ENCODE measurements around the gene CERS2. TPM values are rescaled to one million over a fixed set of nuclear protein-coding genes. Genes with fewer than 3 reads are reported as not detected.
A peak's percentile ranks its signal among the peaks of the same experiment; 100 is the strongest.

CERS2 gene, protein sequence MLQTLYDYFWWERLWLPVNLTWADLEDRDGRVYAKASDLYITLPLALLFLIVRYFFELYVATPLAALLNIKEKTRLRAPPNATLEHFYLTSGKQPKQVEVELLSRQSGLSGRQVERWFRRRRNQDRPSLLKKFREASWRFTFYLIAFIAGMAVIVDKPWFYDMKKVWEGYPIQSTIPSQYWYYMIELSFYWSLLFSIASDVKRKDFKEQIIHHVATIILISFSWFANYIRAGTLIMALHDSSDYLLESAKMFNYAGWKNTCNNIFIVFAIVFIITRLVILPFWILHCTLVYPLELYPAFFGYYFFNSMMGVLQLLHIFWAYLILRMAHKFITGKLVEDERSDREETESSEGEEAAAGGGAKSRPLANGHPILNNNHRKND
- polyA plus RNA-seq = 310 TPM
- long read RNA-seq, donor 1, transcript CERS2-205 (11 exons, 2,505 nt) = major isoform, 41 of 41 reads
- long read RNA-seq, donor 1, partial matches to known transcripts = 0 of 41 reads
- long read RNA-seq, donor 1, other reads (novel, unspliced or antisense) = 0 of 41 reads
- long read RNA-seq, donor 2, transcript CERS2-205 (11 exons, 2,505 nt) = major isoform, 102 of 132 reads
- long read RNA-seq, donor 2, partial matches to known transcripts = 26 of 132 reads
- long read RNA-seq, donor 2, other reads (novel, unspliced or antisense) = 0 of 132 reads
- long read RNA-seq, donor 3 = 0 reads
- long read RNA-seq, donor 4, transcript CERS2-205 (11 exons, 2,505 nt) = major isoform, 13 of 20 reads
- long read RNA-seq, donor 4, partial matches to known transcripts = 7 of 20 reads
- long read RNA-seq, donor 4, other reads (novel, unspliced or antisense) = 0 of 20 reads
- long read RNA-seq, donor 5, transcript CERS2-205 (11 exons, 2,505 nt) = major isoform, 36 of 38 reads
- long read RNA-seq, donor 5, partial matches to known transcripts = 0 of 38 reads
- long read RNA-seq, donor 5, other reads (novel, unspliced or antisense) = 0 of 38 reads
- long read RNA-seq, donor 6, transcript CERS2-205 (11 exons, 2,505 nt) = major isoform, 62 of 100 reads
- long read RNA-seq, donor 6, partial matches to known transcripts = 38 of 100 reads
- long read RNA-seq, donor 6, other reads (novel, unspliced or antisense) = 0 of 100 reads
- long read RNA-seq, donor 7, transcript CERS2-205 (11 exons, 2,505 nt) = major isoform, 16 of 16 reads
- long read RNA-seq, donor 7, partial matches to known transcripts = 0 of 16 reads
- long read RNA-seq, donor 7, other reads (novel, unspliced or antisense) = 0 of 16 reads
- long read RNA-seq, donor 8, transcript CERS2-205 (11 exons, 2,505 nt) = major isoform, 70 of 123 reads
- long read RNA-seq, donor 8, partial matches to known transcripts = 50 of 123 reads
- long read RNA-seq, donor 8, other reads (novel, unspliced or antisense) = 0 of 123 reads
- long read RNA-seq, donor 9, transcript CERS2-205 (11 exons, 2,505 nt) = major isoform, 66 of 89 reads
- long read RNA-seq, donor 9, partial matches to known transcripts = 20 of 89 reads
- long read RNA-seq, donor 9, other reads (novel, unspliced or antisense) = 0 of 89 reads
- long read RNA-seq, donor 10, transcript CERS2-205 (11 exons, 2,505 nt) = major isoform, 81 of 119 reads
- long read RNA-seq, donor 10, partial matches to known transcripts = 37 of 119 reads
- long read RNA-seq, donor 10, other reads (novel, unspliced or antisense) = 0 of 119 reads
- long read RNA-seq, donor 11, transcript CERS2-205 (11 exons, 2,505 nt) = major isoform, 54 of 64 reads
- long read RNA-seq, donor 11, partial matches to known transcripts = 8 of 64 reads
- long read RNA-seq, donor 11, other reads (novel, unspliced or antisense) = 0 of 64 reads

DNA sequence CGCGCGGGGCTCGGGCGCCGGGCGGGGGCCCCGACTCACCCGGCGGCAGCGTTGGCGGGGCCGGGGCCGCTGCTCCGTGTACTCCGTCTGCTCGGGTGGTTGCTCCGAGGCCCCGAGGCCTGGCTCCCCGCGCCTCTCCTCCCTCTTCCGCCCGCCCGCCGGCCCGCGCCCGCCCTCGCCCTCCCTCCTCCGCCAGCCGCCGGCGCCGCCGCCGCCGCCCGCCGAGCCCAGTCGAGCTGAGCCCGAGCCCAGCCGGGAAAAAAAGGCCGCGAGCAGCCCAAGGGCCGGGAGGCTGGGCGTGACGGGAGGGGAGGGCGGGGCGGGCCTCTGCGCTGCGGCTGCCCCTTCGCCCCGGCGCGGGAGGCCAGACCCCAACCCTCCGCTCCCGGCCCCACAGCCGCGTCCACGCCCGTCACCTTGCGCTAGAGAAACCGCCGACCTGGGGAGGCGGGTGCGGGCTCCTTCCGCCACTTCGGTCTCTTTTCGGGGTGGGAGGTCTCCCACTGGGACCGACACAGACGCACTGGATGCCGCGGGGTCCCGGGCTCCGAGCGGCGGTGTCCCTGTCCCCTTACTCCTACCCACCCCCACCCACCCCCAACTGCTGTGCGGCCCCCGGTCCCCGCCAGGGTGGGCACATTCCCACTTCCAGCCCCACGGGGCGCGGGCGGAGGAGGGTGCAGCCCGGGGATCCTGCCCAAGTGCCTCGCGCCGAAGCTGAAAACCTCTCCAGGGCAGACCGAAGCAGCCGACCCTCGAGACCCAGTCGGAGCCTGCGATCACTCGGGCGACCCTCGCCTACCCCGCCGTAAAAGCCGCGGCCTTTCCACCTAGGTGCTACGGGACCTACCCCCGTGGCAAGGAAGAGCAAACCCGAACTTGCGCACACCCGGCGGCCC is at the start of gene CERS2:
CERS2 (minus strand) TSS at position 256 of the 899 bp plus-strand sequence. CDS start 5,745 bp downstream, outside the sequence.
- WGBS (ENCODE audit: insufficient coverage, low lambda C conversion rate) = no CpG with 5 or more reads among the region's 106 CpGs

DNA sequence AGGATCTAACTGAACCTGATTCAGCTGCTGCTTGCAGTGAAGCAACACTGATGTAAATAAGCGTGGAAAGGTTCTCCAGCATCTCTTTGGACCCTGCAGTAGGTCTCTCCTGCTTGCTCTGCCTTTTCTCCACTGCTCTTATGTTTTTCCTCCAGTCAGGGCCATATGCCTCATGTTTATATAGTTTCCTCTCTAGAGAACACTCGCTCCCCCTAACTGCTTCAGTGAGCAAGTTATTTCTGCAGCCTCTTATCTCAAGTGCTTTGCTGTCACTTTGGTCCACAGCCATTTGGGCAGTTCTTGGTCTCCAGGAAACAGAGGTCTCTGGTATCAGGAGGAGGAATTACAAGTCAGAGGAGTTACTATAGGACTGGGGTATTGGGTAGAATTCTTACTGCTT is 38.9 kb upstream of the CERS2 start:
- H3K9me3 ChIP-seq (ENCODE audit: control insufficient read depth, low read depth, low read length) = no peaks in the 10 kb centered on the region
- peak overlapping the region; percentile 80 for H3K27ac ChIP-seq (ENCODE audit: low read length)
- H3K36me3 ChIP-seq (ENCODE audit: control insufficient read depth, insufficient read depth, low read length) = peaks cover 4% of the 10 kb centered on the region
- peaks cover 44% of the 10 kb centered on the region for H3K4me1 ChIP-seq (ENCODE audit: control insufficient read depth, insufficient read depth, low read length)
- peak; percentile 60 to 80 for DNase-seq
- H3K27me3 ChIP-seq (ENCODE audit: control insufficient read depth, insufficient read depth, low read length) = no peaks in the 10 kb centered on the region
- no peak overlapping the region for H3K4me3 ChIP-seq (ENCODE audit: low read length)
- no CpG with 5 or more reads among the region's 2 CpGs for WGBS (ENCODE audit: insufficient coverage, low lambda C conversion rate)

More for the DNA sequence above, at the start of gene CERS2:
- Histone ChIP-seq H3K27ac (ENCODE audit: low read length) (peak within 1 kb of the TSS; percentile 90), H3K9me3 (ENCODE audit: control insufficient read depth, low read depth, low read length) (no peaks in the 10 kb centered on the region), H3K4me1 (ENCODE audit: control insufficient read depth, insufficient read depth, low read length) (peaks cover 70% of the 10 kb centered on the region), H3K27me3 (ENCODE audit: control insufficient read depth, insufficient read depth, low read length) (no peaks in the 10 kb centered on the region), H3K36me3 (ENCODE audit: control insufficient read depth, insufficient read depth, low read length) (peaks cover 2% of the 10 kb centered on the region), H3K4me3 (ENCODE audit: low read length) (peak within 1 kb of the TSS; percentile 94)
- DNase-seq = peak; percentile 83 to 93

DNA sequence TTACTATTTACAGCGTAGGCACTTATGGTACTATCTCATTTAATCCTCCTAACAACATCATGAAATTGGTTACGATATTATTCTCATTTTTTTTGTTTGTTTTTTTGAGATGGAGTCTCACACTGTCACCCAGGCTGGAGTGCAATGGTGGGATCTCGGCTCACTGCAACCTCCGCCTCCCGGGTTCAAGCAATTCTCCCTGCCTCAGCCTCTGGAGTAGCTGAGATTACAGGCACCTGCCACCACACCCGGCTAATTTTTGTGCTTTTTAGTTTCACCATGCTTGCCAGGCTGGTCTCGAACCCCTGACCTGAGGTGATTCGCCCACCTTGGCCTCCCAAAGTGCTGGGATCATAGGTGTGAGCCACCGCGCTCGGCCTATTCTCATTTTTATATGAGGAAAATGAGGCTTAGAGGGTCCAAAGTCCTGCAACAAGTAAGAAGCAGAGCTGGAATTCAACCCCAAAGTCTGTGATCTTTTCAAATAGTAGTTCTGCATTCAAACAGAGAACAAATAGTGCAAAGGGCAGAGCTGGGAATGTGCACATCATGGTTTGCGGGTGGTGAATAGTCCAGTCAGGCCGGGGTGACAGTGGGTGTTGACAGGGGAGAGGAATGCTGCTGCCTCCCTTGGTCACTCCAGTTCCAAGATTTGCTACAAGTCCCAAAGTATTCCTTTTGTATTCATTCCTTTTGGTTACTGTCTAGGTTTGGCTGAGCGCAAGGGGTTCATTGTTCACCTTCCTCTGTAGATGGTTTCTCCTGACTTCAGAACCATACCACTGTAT is 38.2 kb upstream of the CERS2 start:
- WGBS (ENCODE audit: insufficient coverage, low lambda C conversion rate) = 87% methylated on average over 3 of the region's 14 CpGs
- H3K4me1 ChIP-seq (ENCODE audit: control insufficient read depth, insufficient read depth, low read length) = peaks cover 45% of the 10 kb centered on the region
- no peaks in the 10 kb centered on the region for H3K27me3 ChIP-seq (ENCODE audit: control insufficient read depth, insufficient read depth, low read length)
- no peak overlapping the region for H3K4me3 ChIP-seq (ENCODE audit: low read length)
- DNase-seq = peak; percentile 90 to 94
- H3K27ac ChIP-seq (ENCODE audit: low read length) = peak overlapping the region; percentile 80
- peaks cover 2% of the 10 kb centered on the region for H3K36me3 ChIP-seq (ENCODE audit: control insufficient read depth, insufficient read depth, low read length)
- H3K9me3 ChIP-seq (ENCODE audit: control insufficient read depth, low read depth, low read length) = no peaks in the 10 kb centered on the region

DNA sequence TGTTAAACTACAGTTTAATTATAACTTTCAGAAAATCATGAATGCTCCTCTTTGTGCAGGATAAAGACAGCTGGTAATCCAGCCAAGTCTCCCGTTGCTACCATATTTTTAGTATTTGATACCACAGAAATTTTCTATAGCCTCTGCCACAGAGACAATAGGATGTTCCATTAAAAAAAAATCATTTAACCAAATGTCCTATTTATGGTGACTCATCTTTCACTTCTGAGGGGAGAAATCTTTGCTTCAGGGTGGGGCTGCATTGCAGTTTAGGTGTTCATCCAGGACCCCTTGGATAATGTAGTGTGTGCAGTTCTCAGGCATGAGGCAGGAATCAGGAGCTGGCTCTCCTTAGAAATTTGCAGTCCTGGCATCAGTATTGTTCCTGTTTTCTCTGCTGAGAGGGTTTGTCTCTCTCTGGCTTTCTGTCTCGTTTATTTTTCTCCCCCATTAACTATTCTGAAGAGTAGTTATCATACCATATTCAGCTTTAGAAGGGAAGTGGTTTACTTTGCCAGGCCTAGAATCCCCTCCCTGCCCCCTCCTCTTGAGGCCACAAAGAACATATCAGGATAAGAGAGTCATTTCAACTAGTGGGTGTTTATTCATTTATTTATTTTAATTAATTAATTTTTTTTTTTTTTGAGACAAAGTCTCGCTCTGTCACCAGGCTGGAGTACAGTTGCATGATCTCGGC is 36.7 kb upstream of the CERS2 start:
- no peak for DNase-seq
- Histone ChIP-seq H3K9me3 (ENCODE audit: control insufficient read depth, low read depth, low read length) (no peaks in the 10 kb centered on the region), H3K36me3 (ENCODE audit: control insufficient read depth, insufficient read depth, low read length) (no peaks in the 10 kb centered on the region), H3K4me3 (ENCODE audit: low read length) (no peak overlapping the region), H3K27ac (ENCODE audit: low read length) (no peak overlapping the region), H3K4me1 (ENCODE audit: control insufficient read depth, insufficient read depth, low read length) (peaks cover 55% of the 10 kb centered on the region), H3K27me3 (ENCODE audit: control insufficient read depth, insufficient read depth, low read length) (no peaks in the 10 kb centered on the region)
- 50% methylated on average over 2 of the region's 4 CpGs for WGBS (ENCODE audit: insufficient coverage, low lambda C conversion rate)

DNA sequence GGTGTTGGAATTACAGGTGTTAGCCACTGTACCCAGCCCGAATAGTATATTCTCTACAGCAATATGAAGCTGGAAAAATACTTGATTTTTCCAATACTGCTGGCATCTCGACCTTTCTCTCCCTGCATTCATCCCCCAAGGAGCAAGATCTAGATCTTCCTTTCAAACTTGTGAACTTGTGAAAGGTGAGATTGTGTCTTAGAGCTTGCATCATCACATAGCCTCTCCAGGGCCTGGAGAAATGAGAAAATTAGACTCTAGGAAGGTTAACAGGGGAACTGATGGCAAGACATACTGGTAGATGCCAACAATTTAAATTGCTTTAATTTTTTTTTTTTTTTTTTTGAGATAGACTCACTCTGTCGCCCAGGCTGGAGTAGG is 35.7 kb upstream of the CERS2 start:
- Histone ChIP-seq H3K4me1 (ENCODE audit: control insufficient read depth, insufficient read depth, low read length) (peaks cover 55% of the 10 kb centered on the region), H3K4me3 (ENCODE audit: low read length) (no peak overlapping the region), H3K27me3 (ENCODE audit: control insufficient read depth, insufficient read depth, low read length) (no peaks in the 10 kb centered on the region), H3K9me3 (ENCODE audit: control insufficient read depth, low read depth, low read length) (no peaks in the 10 kb centered on the region), H3K36me3 (ENCODE audit: control insufficient read depth, insufficient read depth, low read length) (no peaks in the 10 kb centered on the region), H3K27ac (ENCODE audit: low read length) (no peak overlapping the region)
- WGBS (ENCODE audit: insufficient coverage, low lambda C conversion rate) = no CpG with 5 or more reads among the region's 3 CpGs
- DNase-seq = no peak

DNA sequence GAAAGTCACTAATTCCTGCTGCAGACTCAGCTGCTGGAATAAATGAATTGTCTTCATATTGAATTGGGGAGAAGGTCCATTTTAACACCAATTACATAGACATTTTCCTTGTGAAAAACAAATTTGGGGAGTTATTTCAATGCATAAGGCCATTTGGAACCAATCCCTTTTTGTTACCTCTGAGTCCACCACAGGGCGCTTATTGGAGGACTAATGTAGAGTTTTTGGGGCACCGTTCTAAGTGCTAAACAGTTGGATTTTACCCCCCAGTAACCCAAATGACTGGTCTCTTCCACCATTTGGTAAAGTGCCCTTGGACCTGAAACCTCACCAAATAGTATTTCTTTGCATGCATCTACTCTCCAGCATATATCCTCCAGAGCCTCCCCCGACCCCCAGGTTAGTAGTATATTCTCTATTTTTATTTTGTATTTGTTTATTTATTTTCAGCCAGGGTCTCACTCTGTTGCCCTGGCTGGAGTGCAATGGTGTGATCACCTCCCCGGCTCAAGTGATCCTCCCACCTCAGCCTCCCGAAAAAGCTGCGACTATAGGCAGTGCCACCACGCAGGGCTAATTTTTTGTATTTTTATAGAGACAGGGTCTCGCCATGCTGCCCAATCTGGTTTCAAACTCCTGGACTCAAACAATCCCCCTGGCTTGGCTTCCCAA is 35.2 kb upstream of the CERS2 start:
- peaks cover 57% of the 10 kb centered on the region for H3K4me1 ChIP-seq (ENCODE audit: control insufficient read depth, insufficient read depth, low read length)
- WGBS (ENCODE audit: insufficient coverage, low lambda C conversion rate) = no CpG with 5 or more reads among the region's 8 CpGs
- peak overlapping the region; percentile 89 for H3K4me3 ChIP-seq (ENCODE audit: low read length)
- no peaks in the 10 kb centered on the region for H3K27me3 ChIP-seq (ENCODE audit: control insufficient read depth, insufficient read depth, low read length)
- H3K9me3 ChIP-seq (ENCODE audit: control insufficient read depth, low read depth, low read length) = no peaks in the 10 kb centered on the region
- H3K36me3 ChIP-seq (ENCODE audit: control insufficient read depth, insufficient read depth, low read length) = no peaks in the 10 kb centered on the region
- H3K27ac ChIP-seq (ENCODE audit: low read length) = peak overlapping the region; percentile 90
- DNase-seq = no peak

DNA sequence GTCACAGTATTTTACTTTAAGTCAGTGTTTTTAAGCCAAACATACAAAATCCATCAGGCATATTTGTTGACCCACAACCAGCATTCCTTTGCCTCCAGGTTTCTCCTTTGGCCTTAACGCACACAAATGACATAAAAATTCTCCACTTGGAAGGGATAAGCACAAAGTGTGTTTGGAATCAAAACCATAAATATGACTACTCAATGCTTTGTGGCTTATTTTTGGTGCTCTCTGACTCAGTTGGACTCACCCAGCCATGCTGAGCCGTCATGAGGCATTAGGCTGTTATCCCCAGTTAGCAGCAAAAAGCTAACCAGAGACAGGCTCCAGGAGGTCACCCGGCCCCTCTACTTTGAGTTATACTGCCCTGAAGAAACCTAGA is 34.6 kb upstream of the CERS2 start:
- DNase-seq = no peak
- peaks cover 53% of the 10 kb centered on the region for H3K4me1 ChIP-seq (ENCODE audit: control insufficient read depth, insufficient read depth, low read length)
- no peaks in the 10 kb centered on the region for H3K9me3 ChIP-seq (ENCODE audit: control insufficient read depth, low read depth, low read length)
- no peaks in the 10 kb centered on the region for H3K27me3 ChIP-seq (ENCODE audit: control insufficient read depth, insufficient read depth, low read length)
- H3K4me3 ChIP-seq (ENCODE audit: low read length) = peak overlapping the region; percentile 89
- peak overlapping the region; percentile 90 for H3K27ac ChIP-seq (ENCODE audit: low read length)
- H3K36me3 ChIP-seq (ENCODE audit: control insufficient read depth, insufficient read depth, low read length) = no peaks in the 10 kb centered on the region
- no CpG with 5 or more reads among the region's 3 CpGs for WGBS (ENCODE audit: insufficient coverage, low lambda C conversion rate)
